CD14-positive monocyte (primary cell): ENCODE results near the gene GK. TPM values are rescaled to one million over a fixed set of nuclear protein-coding genes. Genes with fewer than 3 reads are reported as not detected.
A peak's percentile ranks its signal among the peaks of the same experiment; 100 is the strongest.

Experiments used
- DNase-seq, 3 donors: peaks; one replicate each; pipeline ENCODE4 v3.0.0-alpha.2; 2011 to 2022
- H2AFZ ChIP-seq: 2 replicates; pipeline ENCODE4 v1.6.0; 2012; ENCODE audit warnings: mild to moderate bottlenecking, low read depth, low read length, inconsistent platforms; ENCODE audit not compliant: insufficient read depth, poor library complexity, severe bottlenecking
- H3K27ac ChIP-seq, 2 donors: 1 replicate in 1 of 2; 2 replicates in 1 of 2; pipeline ENCODE4 v1.5.1; 2012 to 2013; ENCODE audit warnings: low read length in 2 of 2, control low read depth in 1 of 2, inconsistent platforms in 1 of 2, low read depth in 1 of 2, mild to moderate bottlenecking in 1 of 2
- H3K27me3 ChIP-seq, 2 donors: one replicate each; pipeline versions ENCODE4 v1.6.0 to v1.6.1; 2011 to 2013; ENCODE audit warnings: low read length in 2 of 2; ENCODE audit not compliant: control insufficient read depth in 2 of 2, insufficient read depth in 2 of 2
- H3K36me3 ChIP-seq, 2 donors: replicated peaks in 1 of 2; 1 replicate in 1 of 2; 2 replicates in 1 of 2; pipeline versions ENCODE4 v1.5.1 to v1.6.1; 2012 to 2013; ENCODE audit warnings: low read length in 2 of 2, control low read depth in 1 of 2, inconsistent platforms in 1 of 2, mild to moderate bottlenecking in 1 of 2; ENCODE audit not compliant: insufficient read depth in 2 of 2, control insufficient read depth in 1 of 2
- H3K4me1 ChIP-seq, 2 donors: 1 replicate in 1 of 2; 2 replicates in 1 of 2; pipeline versions ENCODE4 v1.5.1 to v1.6.1; 2012 to 2013; ENCODE audit warnings: low read length in 2 of 2, control low read depth in 1 of 2, inconsistent platforms in 1 of 2, mild to moderate bottlenecking in 1 of 2, moderate library complexity in 1 of 2; ENCODE audit not compliant: insufficient read depth in 2 of 2, control insufficient read depth in 1 of 2
- H3K4me2 ChIP-seq: replicated peaks from 2 replicates; pipeline ENCODE3; 2012; ENCODE audit warnings: low read length, moderate library complexity, mild to moderate bottlenecking; ENCODE audit not compliant: poor library complexity, severe bottlenecking; ENCODE audit errors: extremely low read depth
- H3K4me3 ChIP-seq, 3 experiments: fragments of 200-600 bp in 1 of 3; sonication (generic) in 1 of 3; replicated peaks in 1 of 3; 1 replicate in 2 of 3; 2 replicates in 1 of 3; pipeline ENCODE4 v1.5.1; 2011 to 2013; ENCODE audit warnings: low read length in 3 of 3, mild to moderate bottlenecking in 3 of 3, control low read depth in 2 of 3, low read depth in 2 of 3, inconsistent platforms in 1 of 3, moderate library complexity in 1 of 3
- H3K79me2 ChIP-seq: 2 replicates; pipeline ENCODE4 v1.6.0; 2012; ENCODE audit warnings: mild to moderate bottlenecking, control low read depth, inconsistent platforms, low read length, moderate library complexity; ENCODE audit not compliant: insufficient read depth
- H3K9ac ChIP-seq: 2 replicates; pipeline ENCODE4 v1.6.0; 2017; ENCODE audit warnings: low read length, mild to moderate bottlenecking; ENCODE audit not compliant: insufficient read depth, poor library complexity, severe bottlenecking
- H3K9me3 ChIP-seq, 2 donors: replicated peaks in 1 of 2; 1 replicate in 1 of 2; 2 replicates in 1 of 2; pipeline versions ENCODE4 v1.5.1 to v1.6.1; 2012 to 2013; ENCODE audit warnings: low read length in 2 of 2, control low read depth in 1 of 2; ENCODE audit not compliant: control insufficient read depth in 1 of 2, insufficient read depth in 1 of 2
- H4K20me1 ChIP-seq: 2 replicates; pipeline ENCODE4 v1.6.0; 2012; ENCODE audit warnings: mild to moderate bottlenecking, low read length, control low read depth, moderate library complexity; ENCODE audit not compliant: insufficient read depth
- H3K27ac Mint-ChIP-seq, 7 donors: one replicate each; pipeline ENCODE4 v1.8.0; 2020; ENCODE audit warnings: mild to moderate bottlenecking in 7 of 7, mixed read lengths in 7 of 7, moderate library complexity in 6 of 7, inconsistent platforms in 2 of 7
- H3K27me3 Mint-ChIP-seq, 3 donors: one replicate each; pipeline ENCODE4 v1.8.0; 2021 to 2022; ENCODE audit warnings: low read depth in 3 of 3, mild to moderate bottlenecking in 3 of 3, mixed read lengths in 3 of 3, moderate library complexity in 3 of 3, inconsistent platforms in 1 of 3
- H3K36me3 Mint-ChIP-seq, 2 donors: one replicate each; pipeline ENCODE4 v1.8.0; 2020; ENCODE audit warnings: mixed read lengths in 2 of 2, inconsistent platforms in 1 of 2, mild to moderate bottlenecking in 1 of 2
- H3K4me1 Mint-ChIP-seq: one replicate; pipeline ENCODE4 v1.8.0; 2020; ENCODE audit warnings: mild to moderate bottlenecking, mixed read lengths
- H3K4me3 Mint-ChIP-seq, 2 donors: one replicate each; pipeline ENCODE4 v1.8.0; 2020; ENCODE audit warnings: mild to moderate bottlenecking in 2 of 2, mixed read lengths in 2 of 2, moderate library complexity in 1 of 2
- H3K9me3 Mint-ChIP-seq, 7 donors: one replicate each; pipeline ENCODE4 v1.8.0; 2020 to 2022; ENCODE audit warnings: mixed read lengths in 7 of 7, mild to moderate bottlenecking in 6 of 7, moderate library complexity in 6 of 7, inconsistent platforms in 2 of 7
- CTCF ChIP-seq: fragments of 200-600 bp; IDR thresholded peaks from one replicate; pipeline ENCODE4 v1.8.0; 2022; ENCODE audit warnings: antibody characterized with exemption, mild to moderate bottlenecking
- WGBS: methylation state at CpG from one replicate; pipeline ENCODE4 v1.1.5; 2013; ENCODE audit warnings: missing lambda C conversion rate; ENCODE audit not compliant: insufficient coverage; 5-methylcytosine and 5-hydroxymethylcytosine counted together
- intact Hi-C, 2 donors: fragments of 100-400 bp; cut with micrococcal nuclease; formaldehyde crosslinking; loops; one replicate each; pipeline versions ENCODE4 v1.15.0 to v1.15.1; 2023
- polyA plus RNA-seq, 3 donors: library from polyadenylated mRNA; depleted of rRNA in 1 of 3; unstranded in 2 of 3; stranded (reverse) in 1 of 3; fragments of 300-500 nt in 2 of 3; fragments of >200 nt in 1 of 3; fragmentation: Illumina TruSeq in 2 of 3; gene quantifications; 1 replicate in 2 of 3; 2 replicates in 1 of 3; pipeline ENCODE4 v1.2.3, GENCODE V29; 2012 to 2021

Gene GK
- polyA plus RNA-seq, 3 donors = 21.2 to 51.9 (median 41.0) TPM

GRCh38 chrX:30654989-30655607, 1.9 kb downstream of the GK start:
- no peak for DNase-seq
- H3K9me3 ChIP-seq = no peaks in the 10 kb centered on the region
- Mint-ChIP-seq H3K36me3 (peaks cover 2 to 6% of the 10 kb centered on the region in 2 donors), H3K9me3 (peaks cover 0 to 15% (median 6%) of the 10 kb centered on the region in 7 donors), H3K27me3 (peaks cover 0 to 15% (median 0%) of the 10 kb centered on the region in 3 donors), H3K4me1 (peaks cover 43% of the 10 kb centered on the region), H3K27ac (peak overlapping the region in 5 of 7 donors; percentile 45 to 82 (median 77)), H3K4me3 (peak overlapping the region in 1 of 2 donors; percentile 90)
- H3K9ac ChIP-seq = no peak overlapping the region
- H4K20me1 ChIP-seq = no peaks in the 10 kb centered on the region
- no peaks in the 10 kb centered on the region for H3K36me3 ChIP-seq
- no peak for TF ChIP-seq CTCF
- intact Hi-C loops = loop anchor here (10.0 kb wide), 2 partner anchors 80 to 90 kb away; partner anchors contain the start of gene TASL (in 1 of the 2)
- no peak overlapping the region for H2AFZ ChIP-seq
- peak overlapping the region in 2 of 3 experiments; percentile 2 to 58 for H3K4me3 ChIP-seq
- peaks cover 61 to 67% of the 10 kb centered on the region in 2 donors for H3K4me1 ChIP-seq
- H3K27me3 ChIP-seq = peaks cover 0 to 5% of the 10 kb centered on the region in 2 donors
- H3K4me2 ChIP-seq = peak overlapping the region; percentile 40
- peak overlapping the region in 1 of 2 donors; percentile 23 for H3K27ac ChIP-seq
- WGBS = no CpG with 5 or more reads among the region's 2 CpGs
- H3K79me2 ChIP-seq = peaks cover 23% of the 10 kb centered on the region

DNA sequence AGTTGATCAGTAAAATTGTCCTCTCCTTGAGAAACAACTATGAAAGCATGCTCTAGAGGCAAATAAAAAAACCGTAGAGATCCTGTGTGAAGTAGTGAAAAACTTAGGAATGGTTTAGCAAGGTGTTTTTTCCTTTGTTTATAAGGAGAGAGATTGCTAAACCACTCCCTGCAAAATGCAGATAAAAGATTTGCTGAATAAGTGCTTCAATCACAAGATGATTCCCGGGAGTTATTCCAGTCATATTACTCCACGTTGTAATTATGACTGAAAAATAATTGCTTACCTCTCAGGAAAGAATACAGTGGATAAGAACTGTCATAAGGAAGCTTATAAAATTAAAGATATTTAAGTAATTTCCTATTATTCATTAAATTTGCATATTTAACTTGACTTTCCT, 2.8 kb downstream of the GK start:
- H3K4me3 ChIP-seq = peak overlapping the region in 1 of 3 experiments; percentile 58
- H4K20me1 ChIP-seq = no peaks in the 10 kb centered on the region
- H3K9me3 ChIP-seq = no peaks in the 10 kb centered on the region
- no peak for DNase-seq
- no CpG with 5 or more reads among the region's 3 CpGs for WGBS
- Mint-ChIP-seq H3K36me3 (peaks cover 2 to 6% of the 10 kb centered on the region in 2 donors), H3K27ac (peak overlapping the region in 2 of 7 donors; percentile 30 to 74), H3K9me3 (peaks cover 0 to 15% (median 6%) of the 10 kb centered on the region in 7 donors), H3K27me3 (peaks cover 0 to 13% (median 0%) of the 10 kb centered on the region in 3 donors), H3K4me3 (no peak overlapping the region), H3K4me1 (peaks cover 41% of the 10 kb centered on the region)
- no peaks in the 10 kb centered on the region for H3K36me3 ChIP-seq
- peaks cover 32% of the 10 kb centered on the region for H3K79me2 ChIP-seq
- intact Hi-C loops = loop anchor here (10.0 kb wide), 2 partner anchors 81 to 91 kb away; partner anchors contain the start of gene TASL (in 1 of the 2)
- H3K9ac ChIP-seq = no peak overlapping the region
- H3K4me2 ChIP-seq = peak overlapping the region; percentile 40
- peaks cover 0 to 5% of the 10 kb centered on the region in 2 donors for H3K27me3 ChIP-seq
- H3K4me1 ChIP-seq = peaks cover 62 to 73% of the 10 kb centered on the region in 2 donors
- no peak for TF ChIP-seq CTCF
- H3K27ac ChIP-seq = no peak overlapping the region
- no peak overlapping the region for H2AFZ ChIP-seq
